Activated naive CD8-positive, alpha-beta T cell (primary cell): ENCODE results near the gene HRAS.

Experiments
- H3K27ac Mint-ChIP-seq: one replicate; pipeline ENCODE4 v1.8.0; 2021; ENCODE audit warnings: mixed read lengths
- H3K27me3 Mint-ChIP-seq: one replicate; pipeline ENCODE4 v1.8.0; 2021; ENCODE audit warnings: mixed read lengths
- H3K36me3 Mint-ChIP-seq: one replicate; pipeline ENCODE4 v1.8.0; 2021; ENCODE audit warnings: mixed read lengths
- H3K4me1 Mint-ChIP-seq: one replicate; pipeline ENCODE4 v1.8.0; 2021; ENCODE audit warnings: low read depth, mixed read lengths
- H3K4me3 Mint-ChIP-seq: one replicate; pipeline ENCODE4 v1.8.0; 2021; ENCODE audit warnings: mild to moderate bottlenecking, mixed read lengths
- H3K9me3 Mint-ChIP-seq: one replicate; pipeline ENCODE4 v1.8.0; 2021; ENCODE audit warnings: low read depth, mixed read lengths

HRAS gene

DNA sequence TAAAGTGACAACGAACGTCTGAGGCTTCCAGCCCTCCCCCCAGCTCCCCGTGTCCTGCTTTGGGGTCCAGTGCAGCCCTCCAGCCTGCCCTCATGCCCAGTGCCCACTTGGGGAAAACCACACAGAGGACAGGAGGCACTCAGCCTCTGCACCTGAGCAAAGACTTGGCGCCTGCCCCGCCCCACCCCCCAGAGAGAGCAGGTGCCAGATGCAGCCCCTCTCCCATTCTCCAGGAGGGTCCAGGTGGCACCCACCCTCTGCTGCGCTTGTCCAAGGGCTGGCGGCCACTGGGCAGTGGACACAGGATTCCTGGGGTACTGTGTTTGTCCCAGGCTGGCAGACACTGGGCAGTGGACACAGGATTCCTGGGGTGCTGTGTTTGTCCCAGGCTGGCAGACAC, 44.0 kb downstream of the HRAS start:
- Mint-ChIP-seq H3K4me3 (no peak overlapping the region), H3K27me3 (no peaks in the 10 kb centered on the region), H3K27ac (no peak overlapping the region), H3K4me1 (no peaks in the 10 kb centered on the region), H3K36me3 (peaks cover 3% of the 10 kb centered on the region), H3K9me3 (no peaks in the 10 kb centered on the region)

DNA sequence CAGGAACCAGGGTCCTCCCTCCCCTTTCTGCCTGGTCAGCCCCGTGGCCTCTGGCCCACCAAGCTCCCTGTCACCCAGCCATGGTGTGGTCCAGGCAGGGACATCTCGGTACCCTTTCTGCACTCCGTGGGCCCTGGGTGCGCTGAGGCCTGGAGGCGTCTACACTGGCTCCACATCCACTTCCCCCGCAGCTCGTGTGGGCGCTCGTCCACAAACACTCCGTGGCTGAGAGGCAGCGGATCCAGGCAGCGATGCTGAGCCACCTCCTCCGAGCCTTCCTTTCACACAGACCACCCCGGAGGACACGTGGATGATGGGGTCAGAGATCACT, 44.5 kb downstream of the HRAS start:
- Mint-ChIP-seq H3K36me3 (peaks cover 2% of the 10 kb centered on the region), H3K9me3 (no peaks in the 10 kb centered on the region), H3K4me1 (no peaks in the 10 kb centered on the region), H3K27me3 (no peaks in the 10 kb centered on the region), H3K4me3 (no peak overlapping the region), H3K27ac (no peak overlapping the region)

DNA sequence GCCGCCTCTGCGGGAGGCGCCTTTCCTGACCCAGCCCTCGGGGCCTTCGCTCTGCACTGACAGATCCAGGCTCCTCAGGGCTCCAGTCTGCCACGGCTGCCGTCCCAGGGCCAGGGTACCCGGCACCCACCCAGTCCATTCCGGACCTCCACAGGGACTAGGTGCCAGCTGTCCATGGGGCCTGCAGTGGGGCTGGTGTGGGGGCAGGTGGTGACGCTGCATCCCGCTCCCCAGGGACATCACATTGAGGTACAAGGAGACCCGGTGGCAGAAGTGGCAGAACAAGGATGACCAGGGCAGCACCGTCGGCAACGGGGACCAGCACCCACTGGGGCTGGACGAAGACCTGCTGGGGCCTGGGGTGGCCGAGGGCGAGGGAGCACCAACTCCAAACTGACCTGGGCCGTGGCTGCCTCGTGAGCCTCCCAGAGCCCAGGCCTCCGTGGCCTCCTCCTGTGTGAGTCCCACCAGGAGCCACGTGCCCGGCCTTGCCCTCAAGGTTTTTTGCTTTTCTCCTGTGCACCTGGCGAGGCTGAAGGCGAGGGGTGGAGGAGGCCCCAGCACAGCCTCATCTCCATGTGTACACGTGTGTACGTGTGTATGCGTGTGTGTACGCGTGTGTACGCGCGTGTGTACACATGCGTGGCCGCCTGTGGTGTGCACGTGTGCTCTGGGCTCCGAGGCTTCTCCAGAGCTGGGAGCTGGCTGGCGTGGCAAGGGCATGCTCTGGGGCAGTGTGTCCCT, 45.0 kb downstream of the HRAS start:
- no peaks in the 10 kb centered on the region for H3K27me3 Mint-ChIP-seq
- no peak overlapping the region for H3K4me3 Mint-ChIP-seq
- H3K27ac Mint-ChIP-seq: no peak overlapping the region
- no peaks in the 10 kb centered on the region for H3K4me1 Mint-ChIP-seq
- H3K36me3 Mint-ChIP-seq: no peaks in the 10 kb centered on the region
- H3K9me3 Mint-ChIP-seq: no peaks in the 10 kb centered on the region

DNA sequence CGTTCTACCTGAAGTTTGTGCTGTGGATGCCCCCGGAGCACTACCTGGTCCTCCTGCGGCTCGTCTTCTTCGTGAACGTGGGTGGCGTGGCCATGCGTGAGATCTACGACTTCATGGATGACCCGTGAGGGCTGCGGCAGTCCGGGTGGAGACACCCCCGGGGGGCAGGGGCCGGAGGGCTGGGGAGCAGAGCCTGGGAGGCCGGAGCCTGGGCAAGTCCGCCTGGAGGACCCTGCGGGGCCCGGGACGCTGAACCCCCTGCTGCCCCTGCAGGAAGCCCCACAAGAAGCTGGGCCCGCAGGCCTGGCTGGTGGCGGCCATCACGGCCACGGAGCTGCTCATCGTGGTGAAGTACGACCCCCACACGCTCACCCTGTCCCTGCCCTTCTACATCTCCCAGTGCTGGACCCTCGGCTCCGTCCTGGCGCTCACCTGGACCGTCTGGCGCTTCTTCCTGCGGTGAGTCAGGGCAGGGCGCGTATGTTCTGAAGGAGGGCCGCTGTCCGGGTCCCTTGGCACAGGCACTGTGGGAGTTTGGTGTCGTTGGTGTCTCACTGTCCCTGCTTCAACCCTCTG, 45.7 kb downstream of the HRAS start:
- Mint-ChIP-seq H3K4me1 (no peaks in the 10 kb centered on the region), H3K27me3 (no peaks in the 10 kb centered on the region), H3K27ac (no peak overlapping the region), H3K36me3 (no peaks in the 10 kb centered on the region), H3K4me3 (no peak overlapping the region), H3K9me3 (no peaks in the 10 kb centered on the region)

DNA sequence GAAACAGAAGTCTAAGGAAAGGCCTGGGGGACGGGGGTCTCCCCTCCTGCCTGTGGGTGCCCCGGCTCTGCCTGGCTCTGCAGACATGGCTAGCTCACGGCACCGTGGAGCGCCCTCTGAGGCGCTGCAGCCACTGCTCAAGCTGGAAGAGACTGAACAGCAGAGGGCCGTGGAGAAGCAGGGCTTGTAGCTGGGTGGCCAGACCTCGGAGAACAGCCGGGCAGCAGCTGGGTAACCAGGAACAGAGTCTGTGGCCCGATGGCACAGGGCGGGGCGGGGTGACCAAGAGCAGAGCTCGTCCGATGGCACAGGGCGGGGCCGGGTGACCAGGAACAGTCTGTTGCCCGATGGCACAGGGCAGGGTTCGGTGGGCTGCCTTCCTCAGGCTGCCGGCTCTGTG, 46.4 kb downstream of the HRAS start:
- Mint-ChIP-seq H3K27ac (no peak overlapping the region), H3K36me3 (no peaks in the 10 kb centered on the region), H3K4me3 (no peak overlapping the region), H3K27me3 (no peaks in the 10 kb centered on the region), H3K9me3 (no peaks in the 10 kb centered on the region), H3K4me1 (no peaks in the 10 kb centered on the region)

DNA sequence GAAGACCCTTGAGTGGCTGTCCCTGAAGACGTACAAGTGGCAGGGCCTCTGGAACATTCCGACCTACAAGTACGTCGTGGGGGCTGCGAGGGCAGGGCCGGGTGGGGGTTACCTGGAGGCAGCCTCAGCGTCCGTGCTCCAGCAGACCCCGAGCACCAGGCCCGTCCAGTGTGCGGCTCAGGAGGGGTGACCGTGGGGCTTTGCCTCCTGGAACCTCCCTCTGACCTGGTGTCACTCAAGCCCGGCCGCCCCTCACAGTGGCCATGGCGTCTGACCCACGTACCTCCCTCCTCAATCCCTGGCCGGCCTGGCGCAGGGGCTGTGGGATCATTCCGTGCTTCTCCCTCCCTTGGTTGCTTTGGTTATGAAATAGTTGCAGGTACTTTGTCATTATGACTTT, 46.8 kb downstream of the HRAS start:
- Mint-ChIP-seq H3K27ac (no peak overlapping the region), H3K27me3 (no peaks in the 10 kb centered on the region), H3K4me3 (no peak overlapping the region), H3K36me3 (no peaks in the 10 kb centered on the region), H3K9me3 (no peaks in the 10 kb centered on the region), H3K4me1 (no peaks in the 10 kb centered on the region)

DNA sequence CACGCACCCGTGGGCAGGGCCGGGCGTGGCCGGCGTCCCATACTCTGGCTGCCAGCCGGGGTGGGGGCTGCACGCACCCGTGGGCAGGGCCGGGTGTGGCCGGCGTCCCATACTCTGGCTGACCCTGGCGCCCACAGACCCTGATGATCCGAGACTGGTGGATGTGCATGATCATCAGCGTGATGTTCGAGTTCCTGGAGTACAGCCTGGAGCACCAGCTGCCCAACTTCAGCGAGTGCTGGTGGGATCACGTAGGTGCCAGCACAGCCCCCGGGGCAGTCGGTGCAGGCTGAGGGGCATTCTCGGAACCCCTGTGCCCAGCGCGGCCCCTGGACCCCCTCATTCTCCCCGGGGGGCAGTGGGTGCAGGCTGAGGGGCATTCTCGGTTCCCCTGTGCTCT, 47.3 kb downstream of the HRAS start:
- no peak overlapping the region for H3K27ac Mint-ChIP-seq
- H3K4me1 Mint-ChIP-seq: no peaks in the 10 kb centered on the region
- H3K9me3 Mint-ChIP-seq: no peaks in the 10 kb centered on the region
- H3K4me3 Mint-ChIP-seq: no peak overlapping the region
- no peaks in the 10 kb centered on the region for H3K36me3 Mint-ChIP-seq
- no peaks in the 10 kb centered on the region for H3K27me3 Mint-ChIP-seq

DNA sequence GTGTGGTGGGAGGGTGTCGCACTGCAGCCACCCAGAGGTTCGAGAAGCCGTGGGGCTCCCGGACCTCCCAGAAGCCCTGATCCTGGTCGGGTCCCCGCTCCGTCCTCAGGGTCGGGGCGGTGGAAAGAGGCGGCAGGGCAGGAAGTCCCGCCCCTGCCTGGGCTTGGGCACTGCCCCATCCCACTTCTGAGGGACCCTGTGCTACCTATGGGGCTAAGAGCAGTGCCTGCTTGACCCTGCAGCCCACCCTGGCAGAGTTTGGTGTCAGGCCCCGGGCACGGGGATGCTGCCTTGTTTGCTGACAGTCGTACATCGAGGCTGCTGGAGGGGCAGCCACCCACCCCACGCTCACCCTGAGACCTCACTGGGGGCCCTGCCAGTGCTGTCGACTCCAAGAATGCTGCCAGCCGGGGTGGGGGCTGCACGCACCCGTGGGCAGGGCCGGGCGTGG, 47.8 kb downstream of the HRAS start:
- Mint-ChIP-seq H3K4me3 (no peak overlapping the region), H3K27ac (no peak overlapping the region), H3K27me3 (no peaks in the 10 kb centered on the region), H3K36me3 (no peaks in the 10 kb centered on the region), H3K9me3 (no peaks in the 10 kb centered on the region), H3K4me1 (no peaks in the 10 kb centered on the region)

DNA sequence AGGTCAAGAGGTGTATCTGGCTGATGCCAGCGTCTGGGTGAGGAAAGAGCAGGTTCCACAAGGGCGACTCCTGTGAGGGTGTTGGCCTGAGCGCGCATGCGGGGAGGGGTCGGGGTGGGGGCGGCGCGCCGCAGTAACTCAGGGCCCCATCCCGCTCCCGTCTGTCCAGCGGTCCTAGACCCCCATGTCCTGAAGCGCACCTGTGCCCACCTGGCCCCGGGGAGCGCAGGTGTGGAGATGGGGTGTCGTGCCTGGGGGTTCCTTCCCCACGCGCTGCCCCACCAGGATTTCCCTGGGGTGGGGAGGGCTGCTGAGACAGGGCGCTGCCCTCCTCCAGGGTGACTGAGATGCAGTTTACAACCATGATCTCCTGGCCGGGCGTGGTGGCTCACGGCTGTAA, 49.2 kb downstream of the HRAS start:
- H3K36me3 Mint-ChIP-seq: no peaks in the 10 kb centered on the region
- H3K27me3 Mint-ChIP-seq: no peaks in the 10 kb centered on the region
- no peak overlapping the region for H3K4me3 Mint-ChIP-seq
- no peaks in the 10 kb centered on the region for H3K4me1 Mint-ChIP-seq
- H3K9me3 Mint-ChIP-seq: no peaks in the 10 kb centered on the region
- H3K27ac Mint-ChIP-seq: no peak overlapping the region

DNA sequence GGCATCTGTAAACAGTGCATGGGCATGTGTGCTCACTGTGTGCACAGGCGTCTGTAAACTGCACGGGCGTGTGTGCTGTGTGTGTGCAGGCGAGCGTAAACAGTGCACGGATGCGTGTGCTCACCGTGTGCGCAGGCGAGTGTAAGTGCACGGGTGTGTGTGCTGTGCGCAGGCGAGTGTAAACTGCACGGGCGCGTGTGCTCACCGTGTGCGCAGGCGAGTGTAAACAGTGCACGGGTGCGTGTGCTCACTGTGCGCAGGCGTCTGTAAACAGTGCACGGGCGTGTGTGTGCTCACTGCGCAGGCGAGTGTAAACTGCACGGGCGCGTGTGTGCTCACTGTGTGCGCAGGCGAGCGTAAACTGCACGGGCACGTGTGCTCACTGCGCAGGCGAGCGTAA, 50.8 kb downstream of the HRAS start:
- Mint-ChIP-seq H3K36me3 (no peaks in the 10 kb centered on the region), H3K9me3 (no peaks in the 10 kb centered on the region), H3K27me3 (no peaks in the 10 kb centered on the region), H3K4me3 (no peak overlapping the region), H3K4me1 (no peaks in the 10 kb centered on the region), H3K27ac (no peak overlapping the region)
